ENCODE results near the gene RAB5A. TPM values are rescaled to one million over a fixed set of nuclear protein-coding genes. Genes with fewer than 3 reads are reported as not detected.

The RAB5A gene
- polyA plus RNA-seq, 4 donors: 27.6 to 55.7 (median 41.4) TPM

- Histone ChIP-seq H3K36me3 (ENCODE audit: control insufficient read depth in 3 of 3, insufficient read depth in 2 of 3, low read depth in 1 of 3, low read length in 3 of 3) (no peaks in the 10 kb centered on the region), H3K9me3 (ENCODE audit: control insufficient read depth in 2 of 2, insufficient read depth in 1 of 2, low read depth in 1 of 2, low read length in 1 of 2) (peaks cover 0 to 13% of the 10 kb centered on the region in 2 donors), H3K27me3 (ENCODE audit: control insufficient read depth in 3 of 3, insufficient read depth in 3 of 3, low read length in 3 of 3) (no peaks in the 10 kb centered on the region), H3K4me3 (ENCODE audit: low read depth in 1 of 3, low read length in 3 of 3) (no peak overlapping the region), H3K4me1 (ENCODE audit: control insufficient read depth in 3 of 3, insufficient read depth in 2 of 3, low read depth in 1 of 3, low read length in 2 of 3) (no peaks in the 10 kb centered on the region), H3K27ac (ENCODE audit: low read depth in 1 of 3, low read length in 2 of 3) (no peak overlapping the region)
- FAIRE-seq: no peak
- no peak for DNase-seq
These were observed 35.4 kb upstream of the RAB5A start for GRCh38 chr3:19911452-19911851.

DNA sequence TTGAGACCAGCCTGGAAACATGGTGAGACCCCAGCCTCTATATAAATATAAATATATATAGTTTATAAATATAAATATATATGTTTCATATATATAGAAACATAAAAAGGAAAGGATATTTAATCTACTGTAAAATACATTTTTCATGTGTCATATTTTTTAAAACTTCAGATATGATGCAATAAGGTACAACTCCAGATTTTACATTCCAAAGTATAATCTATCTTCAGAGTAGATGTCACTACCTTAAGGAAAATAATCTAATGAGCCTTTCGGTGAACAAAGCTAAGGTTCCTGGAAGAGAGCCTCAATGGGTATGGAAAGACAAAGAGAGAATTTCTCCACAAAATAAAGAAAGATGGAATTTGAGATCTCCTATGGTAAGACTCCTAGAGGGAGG is 29.7 kb upstream of the RAB5A start:
- no peak overlapping the region for H3K27ac ChIP-seq (ENCODE audit: low read depth in 1 of 3, low read length in 2 of 3)
- peaks cover 0 to 3% of the 10 kb centered on the region in 2 donors for H3K9me3 ChIP-seq (ENCODE audit: control insufficient read depth in 2 of 2, insufficient read depth in 1 of 2, low read depth in 1 of 2, low read length in 1 of 2)
- H3K4me3 ChIP-seq (ENCODE audit: low read depth in 1 of 3, low read length in 3 of 3): no peak overlapping the region
- no peaks in the 10 kb centered on the region for H3K36me3 ChIP-seq (ENCODE audit: control insufficient read depth in 3 of 3, insufficient read depth in 2 of 3, low read depth in 1 of 3, low read length in 3 of 3)
- no peaks in the 10 kb centered on the region for H3K27me3 ChIP-seq (ENCODE audit: control insufficient read depth in 3 of 3, insufficient read depth in 3 of 3, low read length in 3 of 3)
- H3K4me1 ChIP-seq (ENCODE audit: control insufficient read depth in 3 of 3, insufficient read depth in 2 of 3, low read depth in 1 of 3, low read length in 2 of 3): no peaks in the 10 kb centered on the region
- 96 to 100% (median 100%) methylated on average over 1 of the region's 1 CpG for WGBS, 3 donors
- DNase-seq: no peak
- no peak for FAIRE-seq

DNA sequence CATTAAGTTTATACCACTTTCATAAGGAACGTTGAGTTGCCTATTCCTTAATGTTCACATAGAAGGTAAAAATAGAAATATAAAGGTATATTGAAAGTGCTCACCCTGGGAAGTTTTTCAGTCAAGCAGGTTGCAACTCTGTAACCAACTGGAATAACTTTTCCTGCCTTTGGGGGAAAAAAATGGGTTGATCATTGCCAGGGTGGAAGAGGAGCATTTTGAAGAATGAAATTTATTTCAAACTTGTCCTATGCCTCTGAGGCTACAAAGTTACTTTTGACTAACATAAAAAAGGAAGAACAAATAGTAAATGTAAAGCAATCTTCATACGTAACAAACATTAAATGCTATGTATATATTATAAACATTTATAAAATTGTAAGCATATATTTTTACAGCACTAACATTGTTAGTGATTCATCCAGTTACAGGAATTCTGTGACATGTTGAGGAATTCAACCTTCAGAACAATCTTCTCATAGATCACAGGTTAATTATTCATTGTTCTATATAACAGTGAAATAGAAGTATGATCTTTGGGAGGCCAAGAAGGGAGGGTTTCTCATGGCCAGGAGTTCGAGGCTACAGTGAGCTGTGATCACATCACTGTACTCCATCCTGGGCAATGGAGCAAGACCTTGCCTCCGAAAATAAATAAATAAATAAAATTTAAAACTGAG is 26.4 kb upstream of the RAB5A start:
- H3K36me3 ChIP-seq (ENCODE audit: control insufficient read depth in 3 of 3, insufficient read depth in 2 of 3, low read depth in 1 of 3, low read length in 3 of 3): no peaks in the 10 kb centered on the region
- no peaks in the 10 kb centered on the region for H3K27me3 ChIP-seq (ENCODE audit: control insufficient read depth in 3 of 3, insufficient read depth in 3 of 3, low read length in 3 of 3)
- WGBS, 3 donors: 79 to 88% (median 87%) methylated on average over 4 of the region's 4 CpGs
- no peak overlapping the region for H3K4me3 ChIP-seq (ENCODE audit: low read depth in 1 of 3, low read length in 3 of 3)
- H3K4me1 ChIP-seq (ENCODE audit: control insufficient read depth in 3 of 3, insufficient read depth in 2 of 3, low read depth in 1 of 3, low read length in 2 of 3): no peaks in the 10 kb centered on the region
- no peak overlapping the region for H3K27ac ChIP-seq (ENCODE audit: low read depth in 1 of 3, low read length in 2 of 3)
- FAIRE-seq (no peak), DNase-seq (no peak)
- no peaks in the 10 kb centered on the region for H3K9me3 ChIP-seq (ENCODE audit: control insufficient read depth in 2 of 2, insufficient read depth in 1 of 2, low read depth in 1 of 2, low read length in 1 of 2)

- no peak overlapping the region for H3K4me3 ChIP-seq (ENCODE audit: low read depth in 1 of 3, low read length in 3 of 3)
- 46 to 76% (median 60%) methylated on average over 2 of the region's 2 CpGs for WGBS, 3 donors
- FAIRE-seq (no peak), DNase-seq (peak in 1 of 2 donors; percentile 8)
- no peak overlapping the region for H3K27ac ChIP-seq (ENCODE audit: low read depth in 1 of 3, low read length in 2 of 3)
- no peaks in the 10 kb centered on the region for H3K36me3 ChIP-seq (ENCODE audit: control insufficient read depth in 3 of 3, insufficient read depth in 2 of 3, low read depth in 1 of 3, low read length in 3 of 3)
- H3K27me3 ChIP-seq (ENCODE audit: control insufficient read depth in 3 of 3, insufficient read depth in 3 of 3, low read length in 3 of 3): no peaks in the 10 kb centered on the region
- no peaks in the 10 kb centered on the region for H3K4me1 ChIP-seq (ENCODE audit: control insufficient read depth in 3 of 3, insufficient read depth in 2 of 3, low read depth in 1 of 3, low read length in 2 of 3)
- H3K9me3 ChIP-seq (ENCODE audit: control insufficient read depth in 2 of 2, insufficient read depth in 1 of 2, low read depth in 1 of 2, low read length in 1 of 2): no peaks in the 10 kb centered on the region
These were observed 15.7 kb upstream of the RAB5A start for GRCh38 chr3:19931180-19931692.

GRCh38 chr3:19931767-19932188 is 15.1 kb upstream of the RAB5A start:
- DNase-seq (no peak), FAIRE-seq (no peak)
- no peaks in the 10 kb centered on the region for H3K4me1 ChIP-seq (ENCODE audit: control insufficient read depth in 3 of 3, insufficient read depth in 2 of 3, low read depth in 1 of 3, low read length in 2 of 3)
- 54 to 69% (median 59%) methylated on average over 1 of the region's 1 CpG for WGBS, 3 donors
- no peaks in the 10 kb centered on the region for H3K9me3 ChIP-seq (ENCODE audit: control insufficient read depth in 2 of 2, insufficient read depth in 1 of 2, low read depth in 1 of 2, low read length in 1 of 2)
- no peaks in the 10 kb centered on the region for H3K36me3 ChIP-seq (ENCODE audit: control insufficient read depth in 3 of 3, insufficient read depth in 2 of 3, low read depth in 1 of 3, low read length in 3 of 3)
- H3K27ac ChIP-seq (ENCODE audit: low read depth in 1 of 3, low read length in 2 of 3): no peak overlapping the region
- no peaks in the 10 kb centered on the region for H3K27me3 ChIP-seq (ENCODE audit: control insufficient read depth in 3 of 3, insufficient read depth in 3 of 3, low read length in 3 of 3)
- H3K4me3 ChIP-seq (ENCODE audit: low read depth in 1 of 3, low read length in 3 of 3): no peak overlapping the region

DNA sequence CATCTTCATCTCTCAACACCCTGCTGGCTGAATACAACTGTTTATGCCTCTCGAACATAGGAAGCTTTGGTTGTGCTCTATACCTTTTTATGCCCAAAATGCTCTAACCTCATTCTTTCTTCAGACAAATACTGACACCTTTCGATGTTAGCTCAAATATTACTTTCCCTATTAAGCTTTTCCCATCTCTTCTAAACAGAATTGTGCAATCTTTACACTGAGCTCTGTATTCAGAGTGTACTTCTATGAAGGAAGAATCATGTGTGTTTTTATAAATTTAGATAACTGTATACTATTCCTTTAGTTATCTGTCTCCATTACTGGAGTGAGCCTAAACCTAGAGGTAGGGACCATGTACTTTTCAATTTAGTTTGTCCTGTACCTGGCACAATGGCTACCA is 14.5 kb upstream of the RAB5A start:
- WGBS, 3 donors: 86 to 91% (median 91%) methylated on average over 2 of the region's 2 CpGs
- Histone ChIP-seq H3K9me3 (ENCODE audit: control insufficient read depth in 2 of 2, insufficient read depth in 1 of 2, low read depth in 1 of 2, low read length in 1 of 2) (no peaks in the 10 kb centered on the region), H3K4me3 (ENCODE audit: low read depth in 1 of 3, low read length in 3 of 3) (no peak overlapping the region), H3K27ac (ENCODE audit: low read depth in 1 of 3, low read length in 2 of 3) (no peak overlapping the region), H3K27me3 (ENCODE audit: control insufficient read depth in 3 of 3, insufficient read depth in 3 of 3, low read length in 3 of 3) (no peaks in the 10 kb centered on the region), H3K36me3 (ENCODE audit: control insufficient read depth in 3 of 3, insufficient read depth in 2 of 3, low read depth in 1 of 3, low read length in 3 of 3) (no peaks in the 10 kb centered on the region), H3K4me1 (ENCODE audit: control insufficient read depth in 3 of 3, insufficient read depth in 2 of 3, low read depth in 1 of 3, low read length in 2 of 3) (no peaks in the 10 kb centered on the region)
- FAIRE-seq: no peak
- no peak for DNase-seq

- no peaks in the 10 kb centered on the region for H3K27me3 ChIP-seq (ENCODE audit: control insufficient read depth in 3 of 3, insufficient read depth in 3 of 3, low read length in 3 of 3)
- no peak within 1 kb of the TSS for H3K27ac ChIP-seq (ENCODE audit: low read depth in 1 of 3, low read length in 2 of 3)
- 22 to 39% (median 33%) methylated on average over 5 of the region's 5 CpGs for WGBS, 3 donors
- no peaks in the 10 kb centered on the region for H3K4me1 ChIP-seq (ENCODE audit: control insufficient read depth in 3 of 3, insufficient read depth in 2 of 3, low read depth in 1 of 3, low read length in 2 of 3)
- H3K4me3 ChIP-seq (ENCODE audit: low read depth in 1 of 3, low read length in 3 of 3): no peak within 1 kb of the TSS
- FAIRE-seq (no peak), DNase-seq (peak; percentile 70 to 76)
- H3K36me3 ChIP-seq (ENCODE audit: control insufficient read depth in 3 of 3, insufficient read depth in 2 of 3, low read depth in 1 of 3, low read length in 3 of 3): no peaks in the 10 kb centered on the region
- no peaks in the 10 kb centered on the region for H3K9me3 ChIP-seq (ENCODE audit: control insufficient read depth in 2 of 2, insufficient read depth in 1 of 2, low read depth in 1 of 2, low read length in 1 of 2)
These were observed 12.8 kb upstream of the RAB5A start, which contains the start of gene EFHB for GRCh38 chr3:19934098-19934566. TSS of gene EFHB (minus strand) at chr3:19934217. CDS start at chr3:19934018, 199 bp downstream.

GRCh38 chr3:19937459-19938294 is 9.2 kb upstream of the RAB5A start:
- FAIRE-seq (no peak), DNase-seq (no peak)
- no peaks in the 10 kb centered on the region for H3K4me1 ChIP-seq (ENCODE audit: control insufficient read depth in 3 of 3, insufficient read depth in 2 of 3, low read depth in 1 of 3, low read length in 2 of 3)
- H3K36me3 ChIP-seq (ENCODE audit: control insufficient read depth in 3 of 3, insufficient read depth in 2 of 3, low read depth in 1 of 3, low read length in 3 of 3): no peaks in the 10 kb centered on the region
- H3K27ac ChIP-seq (ENCODE audit: low read depth in 1 of 3, low read length in 2 of 3): no peak overlapping the region
- H3K27me3 ChIP-seq (ENCODE audit: control insufficient read depth in 3 of 3, insufficient read depth in 3 of 3, low read length in 3 of 3): no peaks in the 10 kb centered on the region
- H3K4me3 ChIP-seq (ENCODE audit: low read depth in 1 of 3, low read length in 3 of 3): no peak overlapping the region
- no peaks in the 10 kb centered on the region for H3K9me3 ChIP-seq (ENCODE audit: control insufficient read depth in 2 of 2, insufficient read depth in 1 of 2, low read depth in 1 of 2, low read length in 1 of 2)
- 65 to 70% (median 69%) methylated on average over 7 of the region's 7 CpGs for WGBS, 3 donors
